Panc1 (cell line): Measurements from ENCODE around the gene KCTD15. TPM values are rescaled to one million over a fixed set of nuclear protein-coding genes. Genes with fewer than 3 reads are reported as not detected.

Experiments
- ATAC-seq: fragments of 200-7000 bp; cut with Tn5 transposase; 2 replicates; pipeline ENCODE4 v1.9.1; 2020; ENCODE audit warnings: mild to moderate bottlenecking, moderate library complexity
- BruUV-seq: library from RNA; stranded (reverse); fragments of 400-500 nt; replicated peaks from 2 replicates; lab custom pipeline; 2021; lab: Mats Ljungman, UMichigan
- CTCF ChIA-PET: fragments of 300-600 bp; sonication (Branson Sonifier 250); formaldehyde crosslinking; loops from one replicate; lab custom pipeline; 2022; ENCODE audit warnings: antibody characterized with exemption; lab: Charles Lee
- POLR2A ChIA-PET: fragments of 300-600 bp; sonication (Branson Sonifier 250); formaldehyde crosslinking; loops from one replicate; lab custom pipeline; 2022; ENCODE audit warnings: antibody characterized with exemption; lab: Charles Lee
- DNase-seq: peaks from one replicate; pipeline ENCODE4 v3.0.0-alpha.2; 2010; ENCODE audit warnings: low read depth, low spot score
- H3K27ac ChIP-seq: 2 replicates; pipeline ENCODE4 v1.5.1; 2011; ENCODE audit warnings: mild to moderate bottlenecking, low read length, inconsistent platforms
- H3K27me3 ChIP-seq: fragments of 200-500 bp; sonication (Bioruptor generic); 2 replicates; pipeline ENCODE4 v1.6.0; 2014; ENCODE audit warnings: low read length, inconsistent platforms; ENCODE audit not compliant: control insufficient read depth, insufficient read depth
- H3K36me3 ChIP-seq: fragments of 200-500 bp; sonication (Bioruptor generic); 2 replicates; pipeline ENCODE4 v1.5.1; 2014; ENCODE audit warnings: inconsistent platforms, mild to moderate bottlenecking, low read length, moderate library complexity; ENCODE audit not compliant: control insufficient read depth, insufficient read depth
- H3K4me1 ChIP-seq: 2 replicates; pipeline ENCODE4 v1.5.1; 2011; ENCODE audit warnings: inconsistent platforms, mild to moderate bottlenecking, low read length, moderate library complexity; ENCODE audit not compliant: control insufficient read depth, insufficient read depth
- H3K4me3 ChIP-seq, 2 experiments: 2 replicates each; pipeline ENCODE4 v1.5.1; 2011 to 2012; ENCODE audit warnings: low read depth in 2 of 2, low read length in 2 of 2, mild to moderate bottlenecking in 2 of 2, inconsistent platforms in 1 of 2, moderate library complexity in 1 of 2
- H3K9me3 ChIP-seq: fragments of 200-500 bp; sonication (Bioruptor generic); 2 replicates; pipeline ENCODE4 v1.5.1; 2014; ENCODE audit warnings: low read depth, mild to moderate bottlenecking, inconsistent platforms, low read length, moderate library complexity; ENCODE audit not compliant: control insufficient read depth, insufficient read depth
- POLR2AphosphoS5 ChIP-seq: IDR thresholded peaks from 2 replicates; pipeline ENCODE4 v1.6.1; 2012; ENCODE audit warnings: mild to moderate bottlenecking, low read depth, low read length, moderate library complexity
- SIN3A ChIP-seq: IDR thresholded peaks from 2 replicates; pipeline ENCODE4 v1.6.1; 2012; ENCODE audit warnings: low read depth, mild to moderate bottlenecking, low read length, moderate library complexity, borderline replicate concordance; ENCODE audit not compliant: insufficient read depth
- TCF7L2 ChIP-seq: IDR thresholded peaks from 2 replicates; pipeline ENCODE4 v1.6.1; 2011; ENCODE audit warnings: mild to moderate bottlenecking, low read depth, low read length, inconsistent platforms
- in situ Hi-C: cut with HindIII; loops from 2 replicates; pipeline ENCODE4 v1.10.0; 2016; ENCODE audit warnings: low sequenced_read_pairs, low pct_unique_long_range_greater_than_20kb
- intact Hi-C: fragments of 100-400 bp; cut with micrococcal nuclease; formaldehyde crosslinking; loops from one replicate; pipeline ENCODE4 v1.10.0; 2022; ENCODE audit not compliant: unreplicated experiment
- total RNA-seq: library from RNA; stranded (reverse); gene quantifications from one replicate; pipeline ENCODE4 v1.2.1, GENCODE V29; 2021; ENCODE audit not compliant: unreplicated experiment
- TF ChIP-seq, protein P1 (sequence below), 2 experiments: IDR thresholded peaks; 2 replicates each; pipeline ENCODE4 v1.6.1; 2011 to 2012; ENCODE audit warnings: low read depth in 2 of 2, control low read depth in 1 of 2, low read length in 1 of 2, mild to moderate bottlenecking in 1 of 2, moderate library complexity in 1 of 2; ENCODE audit not compliant: insufficient read depth in 1 of 2
- TF ChIP-seq, protein P2 (sequence below): fragments of 450-650 bp; IDR thresholded peaks from 2 replicates; pipeline ENCODE4 v1.5.1; 2017; ENCODE audit warnings: mild to moderate bottlenecking

Gene KCTD15
- total RNA-seq, 1 experiment from 2014 or later = 27.8 TPM

DNA sequence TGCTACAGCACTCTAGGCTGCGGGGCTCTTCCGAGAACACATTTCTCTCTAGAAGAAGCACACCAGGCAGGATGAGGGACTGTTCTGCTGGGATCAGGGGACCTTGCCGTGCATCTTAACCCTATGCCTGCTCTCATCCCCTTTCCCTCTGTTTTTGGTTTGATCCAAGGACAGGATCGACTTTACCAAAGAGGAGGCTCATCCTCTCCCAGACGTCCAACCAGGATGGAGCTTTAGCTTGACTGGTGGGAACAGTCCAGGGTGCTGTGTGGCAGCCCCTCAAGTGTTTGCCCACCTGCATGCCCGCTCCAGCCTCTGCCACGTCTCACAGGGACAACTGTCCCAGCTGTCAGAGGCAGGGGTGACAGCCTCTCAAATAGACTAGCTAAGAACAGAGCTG, 42.3 kb upstream of the KCTD15 start:
- Histone ChIP-seq H3K4me3 (no peak overlapping the region), H3K36me3 (no peaks in the 10 kb centered on the region), H3K4me1 (peaks cover 4% of the 10 kb centered on the region; the same call in 1 of the 2 replicates), H3K27me3 (peaks cover 4% of the 10 kb centered on the region), H3K27ac (no peak overlapping the region), H3K9me3 (no peaks in the 10 kb centered on the region)
- TF ChIP-seq, protein P1, sequence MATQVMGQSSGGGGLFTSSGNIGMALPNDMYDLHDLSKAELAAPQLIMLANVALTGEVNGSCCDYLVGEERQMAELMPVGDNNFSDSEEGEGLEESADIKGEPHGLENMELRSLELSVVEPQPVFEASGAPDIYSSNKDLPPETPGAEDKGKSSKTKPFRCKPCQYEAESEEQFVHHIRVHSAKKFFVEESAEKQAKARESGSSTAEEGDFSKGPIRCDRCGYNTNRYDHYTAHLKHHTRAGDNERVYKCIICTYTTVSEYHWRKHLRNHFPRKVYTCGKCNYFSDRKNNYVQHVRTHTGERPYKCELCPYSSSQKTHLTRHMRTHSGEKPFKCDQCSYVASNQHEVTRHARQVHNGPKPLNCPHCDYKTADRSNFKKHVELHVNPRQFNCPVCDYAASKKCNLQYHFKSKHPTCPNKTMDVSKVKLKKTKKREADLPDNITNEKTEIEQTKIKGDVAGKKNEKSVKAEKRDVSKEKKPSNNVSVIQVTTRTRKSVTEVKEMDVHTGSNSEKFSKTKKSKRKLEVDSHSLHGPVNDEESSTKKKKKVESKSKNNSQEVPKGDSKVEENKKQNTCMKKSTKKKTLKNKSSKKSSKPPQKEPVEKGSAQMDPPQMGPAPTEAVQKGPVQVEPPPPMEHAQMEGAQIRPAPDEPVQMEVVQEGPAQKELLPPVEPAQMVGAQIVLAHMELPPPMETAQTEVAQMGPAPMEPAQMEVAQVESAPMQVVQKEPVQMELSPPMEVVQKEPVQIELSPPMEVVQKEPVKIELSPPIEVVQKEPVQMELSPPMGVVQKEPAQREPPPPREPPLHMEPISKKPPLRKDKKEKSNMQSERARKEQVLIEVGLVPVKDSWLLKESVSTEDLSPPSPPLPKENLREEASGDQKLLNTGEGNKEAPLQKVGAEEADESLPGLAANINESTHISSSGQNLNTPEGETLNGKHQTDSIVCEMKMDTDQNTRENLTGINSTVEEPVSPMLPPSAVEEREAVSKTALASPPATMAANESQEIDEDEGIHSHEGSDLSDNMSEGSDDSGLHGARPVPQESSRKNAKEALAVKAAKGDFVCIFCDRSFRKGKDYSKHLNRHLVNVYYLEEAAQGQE (IDR thresholded peaks at IDR 0.05; ENCODE audit: insufficient read depth in 1 of 2, low read depth in 2 of 2, low read length in 1 of 2) = no peak
- no peak for TF ChIP-seq TCF7L2
- TF ChIP-seq SIN3A = no peak
- TF ChIP-seq, protein P2, sequence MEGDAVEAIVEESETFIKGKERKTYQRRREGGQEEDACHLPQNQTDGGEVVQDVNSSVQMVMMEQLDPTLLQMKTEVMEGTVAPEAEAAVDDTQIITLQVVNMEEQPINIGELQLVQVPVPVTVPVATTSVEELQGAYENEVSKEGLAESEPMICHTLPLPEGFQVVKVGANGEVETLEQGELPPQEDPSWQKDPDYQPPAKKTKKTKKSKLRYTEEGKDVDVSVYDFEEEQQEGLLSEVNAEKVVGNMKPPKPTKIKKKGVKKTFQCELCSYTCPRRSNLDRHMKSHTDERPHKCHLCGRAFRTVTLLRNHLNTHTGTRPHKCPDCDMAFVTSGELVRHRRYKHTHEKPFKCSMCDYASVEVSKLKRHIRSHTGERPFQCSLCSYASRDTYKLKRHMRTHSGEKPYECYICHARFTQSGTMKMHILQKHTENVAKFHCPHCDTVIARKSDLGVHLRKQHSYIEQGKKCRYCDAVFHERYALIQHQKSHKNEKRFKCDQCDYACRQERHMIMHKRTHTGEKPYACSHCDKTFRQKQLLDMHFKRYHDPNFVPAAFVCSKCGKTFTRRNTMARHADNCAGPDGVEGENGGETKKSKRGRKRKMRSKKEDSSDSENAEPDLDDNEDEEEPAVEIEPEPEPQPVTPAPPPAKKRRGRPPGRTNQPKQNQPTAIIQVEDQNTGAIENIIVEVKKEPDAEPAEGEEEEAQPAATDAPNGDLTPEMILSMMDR = no peak
- no peak for TF ChIP-seq POLR2AphosphoS5
- ChIA-PET POLR2A (no interaction called here), CTCF (no interaction called here)
- no TSS peak for BruUV-seq
- ATAC-seq = peak; percentile 41; the same call in 1 of the 2 replicates
- intact Hi-C loops = no loop called here
- in situ Hi-C loops = no loop called here
- DNase-seq = no peak

DNA sequence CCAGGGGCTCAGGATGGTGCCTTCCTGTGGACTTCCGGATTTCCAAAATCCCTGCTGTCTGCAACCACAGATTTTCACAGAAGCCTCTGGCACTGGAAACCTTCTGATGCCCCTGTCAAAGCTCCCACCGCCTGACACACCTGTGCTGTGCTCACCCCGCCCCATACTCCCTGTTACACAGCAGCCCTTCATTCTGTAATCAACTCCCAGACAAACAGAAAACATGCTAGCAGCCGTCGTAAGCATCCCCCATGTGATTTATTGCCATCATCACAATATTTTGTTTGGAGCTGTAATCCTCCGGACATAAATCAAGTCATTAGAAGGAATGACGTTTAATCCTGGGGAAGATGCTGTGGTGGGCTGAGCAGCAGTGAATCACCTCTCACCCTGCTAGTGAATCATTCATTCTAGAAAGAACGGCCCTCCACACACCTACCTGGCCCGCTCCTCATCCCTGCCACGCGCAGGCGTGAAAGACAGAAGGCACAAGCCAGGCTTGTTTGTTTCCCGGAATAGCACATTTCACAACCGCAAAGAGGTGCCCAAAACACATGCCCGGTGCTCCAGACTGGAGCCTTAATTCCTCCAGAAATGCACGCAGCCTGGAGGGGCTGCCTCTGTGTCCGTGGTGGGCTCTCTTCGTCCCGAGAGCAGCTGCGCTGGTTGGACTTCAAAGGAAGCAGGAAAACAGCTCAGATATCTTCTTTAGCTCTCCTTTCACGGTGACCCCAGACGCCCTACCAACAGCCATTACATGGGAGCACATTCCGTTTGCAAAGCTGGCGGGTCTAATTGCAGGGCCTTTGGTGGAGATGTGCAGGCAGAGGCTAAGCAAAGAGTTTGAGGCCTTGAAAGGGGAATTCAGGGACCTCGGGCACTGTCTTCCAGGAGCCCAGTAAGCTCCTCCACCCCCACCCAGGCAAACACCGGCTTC, 41.3 kb upstream of the KCTD15 start:
- in situ Hi-C loops (no loop called here), intact Hi-C loops (no loop called here)
- no TSS peak for BruUV-seq
- no peaks in the 10 kb centered on the region for H3K36me3 ChIP-seq
- ChIA-PET POLR2A (interaction anchor here (1.0 kb wide), 1 partner anchor 233 kb away, joined by 4 read pairs; no protein-coding TSS in a partner anchor), CTCF (interaction anchor here (0.5 to 0.6 kb wide), 2 partner anchors 121 to 307 kb away, joined by 3 to 7 read pairs; no protein-coding TSS in a partner anchor)
- ATAC-seq = no peak
- peaks cover 4% of the 10 kb centered on the region; the same call in 1 of the 2 replicates for H3K27me3 ChIP-seq
- H3K9me3 ChIP-seq = no peaks in the 10 kb centered on the region
- peaks cover 4% of the 10 kb centered on the region; the same call in 1 of the 2 replicates for H3K4me1 ChIP-seq
- no peak overlapping the region for H3K27ac ChIP-seq
- H3K4me3 ChIP-seq = no peak overlapping the region
- TF ChIP-seq SIN3A (no peak), POLR2AphosphoS5 (no peak), TCF7L2 (no peak)
- TF ChIP-seq, protein P1 (IDR thresholded peaks at IDR 0.05; ENCODE audit: insufficient read depth in 1 of 2, low read depth in 2 of 2, low read length in 1 of 2) = no peak
- TF ChIP-seq, protein P2 = no peak
- no peak for DNase-seq
